Stomach (tissue), 4 donors: ENCODE data around the gene LIPM.

Experiments
- CTCF ChIP-seq, 7 experiments: fragments of 450-650 bp in 4 of 7; fragments of 200-600 bp in 3 of 7; sonication (generic) in 3 of 7; IDR thresholded peaks; one replicate each; pipeline ENCODE4 v1.5.1; 2016 to 2019; ENCODE audit warnings: antibody characterized with exemption in 7 of 7, control low read depth in 2 of 7, mild to moderate bottlenecking in 1 of 7
- POLR2A ChIP-seq, 4 donors: fragments of 450-650 bp; IDR thresholded peaks; one replicate each; pipeline ENCODE4 v1.6.1; 2016; ENCODE audit warnings: antibody characterized with exemption in 4 of 4, control low read depth in 2 of 4, mild to moderate bottlenecking in 1 of 4, moderate library complexity in 1 of 4

GRCh38 chr10:88788924-88789323, 13.6 kb upstream of the LIPM start:
- TF ChIP-seq POLR2A (IDR thresholded peaks at IDR 0.05) (no peak), CTCF (IDR thresholded peaks at IDR 0.05) (no peak)
